GM18517 (cell line): ENCODE results near the gene TEKT3.

ENCODE experiments used
- ATAC-seq: cut with Tn5 transposase; IDR thresholded peaks from one replicate; pipeline ENCODE4 v1.9.1; 2021; ENCODE audit warnings: mild to moderate bottlenecking, moderate library complexity; ENCODE audit not compliant: unreplicated experiment

TEKT3 gene

DNA sequence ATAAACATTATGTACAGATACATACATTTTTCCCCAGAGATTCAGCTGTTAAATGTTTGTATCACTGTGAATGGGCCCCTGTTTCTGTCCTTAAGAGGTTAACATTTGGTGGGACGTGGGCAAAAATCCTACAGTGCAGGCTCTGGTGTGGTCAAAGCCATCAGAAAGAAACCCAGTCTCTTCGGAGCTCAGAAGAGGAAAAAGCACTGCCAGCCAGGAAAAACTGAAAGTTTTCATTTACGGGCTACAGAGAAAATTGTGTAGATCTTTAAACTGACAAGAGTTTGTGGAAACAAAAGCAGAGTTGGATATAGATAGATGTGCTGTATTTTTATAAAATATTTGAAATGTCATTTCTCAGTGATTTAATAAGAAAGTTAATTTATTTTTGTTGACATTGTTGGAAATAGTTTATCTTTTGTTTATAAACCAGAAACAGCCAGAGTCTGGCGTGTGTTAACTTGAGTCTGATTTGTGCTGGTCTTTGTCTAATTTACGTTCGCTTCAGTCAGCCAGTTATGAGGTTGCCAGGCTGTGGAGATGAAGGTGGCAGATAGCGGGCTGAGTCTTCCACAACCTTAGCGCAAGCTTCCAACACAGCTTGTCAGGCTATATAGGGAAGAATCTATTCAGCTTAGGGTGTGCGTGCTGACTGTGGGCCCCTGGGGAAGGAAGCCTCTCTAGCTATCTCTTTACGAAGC, 9.5 kb upstream of the TEKT3 start:
- no peak for ATAC-seq

GRCh38 chr17:15349119-15349518, 7.7 kb upstream of the TEKT3 start:
- no peak for ATAC-seq

DNA sequence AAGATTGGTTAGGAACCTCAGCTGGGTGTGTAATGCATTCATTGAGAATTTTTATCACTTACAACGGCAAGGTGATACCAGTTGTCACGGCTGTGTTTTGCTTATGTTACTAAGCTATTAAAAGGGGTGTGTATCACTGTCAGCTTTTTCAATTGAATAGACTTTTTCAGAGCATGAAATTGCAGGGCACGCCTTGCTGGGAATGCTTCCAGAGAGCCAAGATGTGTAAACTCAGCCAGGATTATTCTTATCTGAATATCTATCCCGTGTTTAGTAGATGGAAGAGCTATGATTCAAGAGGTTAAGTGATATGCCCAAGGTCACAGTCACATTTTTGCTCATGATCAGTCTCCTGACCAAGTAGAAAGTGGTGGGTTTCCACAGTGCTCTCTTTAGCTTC, 6.6 kb upstream of the TEKT3 start:
- no peak for ATAC-seq

DNA sequence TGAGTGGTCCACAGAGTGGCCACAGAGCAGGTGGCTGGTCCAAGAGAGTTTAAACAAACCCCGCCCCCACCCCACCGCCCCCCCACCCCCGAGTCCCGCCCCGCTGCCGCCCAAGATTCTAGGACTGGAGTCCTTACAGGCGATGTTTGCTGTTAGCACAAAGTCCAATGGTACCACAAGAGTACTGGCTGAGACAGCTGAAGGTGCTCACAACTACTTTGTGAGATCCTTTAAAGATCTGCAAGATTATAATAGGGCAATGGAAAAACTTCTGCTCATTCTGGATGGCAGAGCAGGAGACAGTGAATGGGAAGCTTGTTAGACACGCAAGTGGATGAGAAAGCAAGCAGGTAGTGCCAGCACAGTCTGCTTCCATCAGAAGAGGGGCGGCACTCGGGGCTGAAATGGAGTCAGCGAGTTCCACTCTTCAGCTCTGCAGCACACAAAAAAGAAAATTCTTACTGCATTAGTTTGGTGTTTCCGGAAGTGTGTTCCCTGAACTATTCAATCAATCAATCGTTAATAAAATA, 4.7 kb upstream of the TEKT3 start:
- ATAC-seq: no peak

DNA sequence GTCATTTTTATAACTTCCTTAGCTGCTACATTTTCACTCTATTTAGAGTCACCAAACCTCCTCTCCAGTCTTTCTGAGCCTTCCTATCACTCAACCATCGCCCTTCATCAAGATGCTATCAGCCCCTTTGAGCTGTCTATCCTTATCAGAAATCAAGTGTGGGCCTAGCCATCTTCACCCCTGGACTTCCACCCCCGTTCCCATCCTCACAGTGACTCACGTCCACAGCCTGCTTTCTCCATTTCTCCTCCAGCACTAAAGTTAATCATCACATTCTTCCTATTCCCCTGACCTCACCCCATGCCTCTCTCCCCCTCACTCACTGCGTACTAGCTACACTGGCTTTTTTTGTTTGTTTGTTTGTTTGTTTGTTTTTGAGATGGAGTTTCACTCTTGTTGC, 2.4 kb upstream of the TEKT3 start:
- ATAC-seq: no peak

GRCh38 chr17:15342460-15342859, 1.1 kb upstream of the TEKT3 start:
- no peak for ATAC-seq

- ATAC-seq: no peak
These were observed 569 bp upstream of the TEKT3 start for GRCh38 chr17:15341966-15342365.

- no peak for ATAC-seq
These were observed 431 bp downstream of the TEKT3 start for GRCh38 chr17:15340966-15341365.

DNA sequence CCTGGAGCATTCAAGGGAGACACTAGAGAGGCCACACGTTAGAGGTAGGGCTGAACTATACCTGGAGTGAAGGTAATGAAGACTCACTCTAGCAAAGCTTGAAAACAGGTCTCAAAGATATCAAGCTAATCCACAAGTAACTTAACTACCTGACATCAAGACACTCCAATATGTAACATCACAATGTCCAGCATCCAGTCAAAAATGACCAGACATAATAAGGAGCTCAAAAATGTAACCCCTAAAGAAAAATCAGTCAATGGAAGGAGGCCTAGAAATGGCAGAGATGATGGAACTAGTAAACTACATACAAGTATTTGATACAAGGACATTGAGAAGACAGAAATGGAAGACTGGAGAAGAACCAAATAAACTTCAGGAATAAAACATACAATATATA, 6.0 kb downstream of the TEKT3 start:
- ATAC-seq: no peak

GRCh38 chr17:15334266-15334665, 7.1 kb downstream of the TEKT3 start:
- no peak for ATAC-seq

GRCh38 chr17:15332338-15332737, 9.1 kb downstream of the TEKT3 start:
- no peak for ATAC-seq

DNA sequence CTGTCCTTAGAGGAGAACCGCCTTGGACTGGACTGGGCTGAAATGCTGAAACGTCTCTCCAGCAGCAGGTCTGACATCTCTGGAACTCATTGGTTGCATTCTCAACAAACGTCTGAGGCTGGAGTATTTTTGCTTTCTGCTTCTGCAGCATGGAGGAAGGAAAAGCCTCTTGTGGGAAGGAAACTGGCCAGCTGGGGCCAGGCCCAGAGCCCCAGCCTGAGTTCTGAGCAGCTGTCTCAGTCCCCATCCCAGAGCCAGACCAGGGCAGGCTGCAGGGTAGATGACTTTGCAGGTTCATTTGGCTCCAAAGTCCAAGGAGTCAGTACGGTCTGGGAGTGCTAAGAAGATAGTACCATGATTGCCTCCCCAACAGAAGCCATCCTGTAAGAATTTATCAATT, 18.3 kb downstream of the TEKT3 start:
- ATAC-seq: no peak

DNA sequence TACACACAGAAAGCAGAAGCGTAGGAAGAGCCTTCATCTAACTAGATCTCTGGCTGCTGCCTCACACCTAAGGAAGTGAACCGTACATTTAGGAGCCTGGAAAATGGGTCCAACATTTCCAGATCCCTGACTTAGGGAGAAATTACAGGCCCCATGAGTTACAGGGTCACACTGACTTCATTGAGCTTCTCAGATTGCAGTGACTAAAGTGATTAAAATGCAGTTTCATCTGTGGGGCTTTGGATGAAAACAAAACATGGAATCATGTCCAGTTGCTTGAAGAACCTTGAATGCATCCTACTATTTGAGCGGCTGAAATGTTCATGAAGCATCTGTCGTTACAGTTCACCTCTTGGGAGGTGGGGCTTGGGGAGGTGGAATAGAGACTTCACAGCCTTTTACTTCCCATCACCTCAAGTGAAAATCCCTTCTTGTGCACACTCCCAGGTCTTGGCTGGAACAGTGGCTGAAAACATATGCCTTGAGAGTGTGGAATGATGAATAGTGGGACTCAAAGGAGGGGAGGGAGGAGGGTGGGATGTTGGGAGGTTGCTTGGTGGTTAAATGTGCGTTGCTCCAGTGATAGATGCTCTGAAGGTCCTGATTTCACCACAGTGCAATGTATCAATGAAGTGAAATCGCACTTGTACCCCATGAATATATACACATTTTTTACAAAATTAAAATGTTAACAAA, 19.7 kb downstream of the TEKT3 start:
- no peak for ATAC-seq

DNA sequence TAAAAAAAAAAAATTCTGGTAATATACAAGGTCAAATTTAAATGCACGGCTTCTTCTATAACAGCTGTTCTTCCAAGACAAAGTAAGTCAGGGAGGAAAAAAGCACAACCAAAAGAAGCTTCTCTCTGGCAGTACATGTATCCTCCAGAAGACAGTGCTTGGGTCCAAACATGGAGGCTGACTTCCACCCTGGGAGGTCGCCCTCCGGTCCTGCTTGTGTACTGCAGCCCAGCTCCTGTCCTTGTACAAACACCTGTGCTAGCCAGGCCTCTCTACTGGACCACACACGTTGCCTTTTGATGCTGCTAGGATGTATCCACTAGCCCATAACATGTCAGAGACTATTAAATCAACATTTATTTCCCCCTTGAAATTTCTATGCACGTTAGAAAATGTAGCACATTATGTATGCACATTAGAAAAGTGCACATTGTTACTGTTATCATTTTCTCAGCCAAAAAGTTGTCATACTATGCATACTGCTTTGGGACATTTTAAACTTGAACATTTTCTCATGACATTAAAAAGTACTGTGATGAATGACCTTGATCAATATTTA, 21.9 kb downstream of the TEKT3 start:
- no peak for ATAC-seq

- no peak for ATAC-seq
These were observed 29.4 kb downstream of the TEKT3 start for GRCh38 chr17:15311996-15312395.

DNA sequence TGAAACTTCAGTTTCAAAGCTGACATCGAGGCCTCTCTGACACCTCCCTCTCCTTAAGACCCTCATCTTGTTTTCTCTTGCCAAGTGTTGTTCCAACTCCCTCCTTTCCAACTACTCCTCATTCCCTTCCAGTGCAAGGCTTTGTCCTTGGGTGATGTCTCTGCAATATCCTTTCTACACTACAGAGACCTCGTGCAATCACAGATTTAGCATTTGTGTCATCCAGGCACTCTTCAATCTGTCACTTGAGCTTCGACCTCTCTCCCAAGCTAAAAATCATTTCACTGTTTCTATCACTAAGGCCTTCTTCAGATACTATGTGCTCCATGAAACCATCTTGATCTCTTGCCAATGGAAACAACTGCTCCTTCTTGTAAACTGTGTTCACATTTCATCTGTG, 31.6 kb downstream of the TEKT3 start:
- ATAC-seq: no peak

DNA sequence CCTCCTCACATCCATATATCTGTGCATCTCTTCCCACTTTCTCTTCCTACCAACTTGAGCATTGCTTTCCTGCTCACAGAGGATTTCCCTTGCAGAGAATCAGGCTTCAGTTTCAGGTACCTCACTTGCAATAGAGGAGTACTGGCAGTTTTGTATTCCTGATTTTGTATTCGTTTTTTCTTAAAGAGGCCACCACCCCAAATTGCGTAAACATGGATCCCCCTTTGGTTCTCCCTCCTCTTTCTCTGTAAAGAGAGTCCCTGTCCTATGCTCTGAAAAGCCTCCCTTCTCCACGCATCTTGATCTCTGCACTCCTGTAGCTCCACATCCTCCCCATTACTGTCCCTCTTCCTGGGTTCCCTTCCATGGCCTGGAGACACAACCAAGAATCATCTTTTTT, 32.2 kb downstream of the TEKT3 start:
- ATAC-seq: no peak

- no peak for ATAC-seq
These were observed 32.6 kb downstream of the TEKT3 start for GRCh38 chr17:15308758-15309157.

- ATAC-seq: no peak
These were observed 33.7 kb downstream of the TEKT3 start for GRCh38 chr17:15307710-15308111.

DNA sequence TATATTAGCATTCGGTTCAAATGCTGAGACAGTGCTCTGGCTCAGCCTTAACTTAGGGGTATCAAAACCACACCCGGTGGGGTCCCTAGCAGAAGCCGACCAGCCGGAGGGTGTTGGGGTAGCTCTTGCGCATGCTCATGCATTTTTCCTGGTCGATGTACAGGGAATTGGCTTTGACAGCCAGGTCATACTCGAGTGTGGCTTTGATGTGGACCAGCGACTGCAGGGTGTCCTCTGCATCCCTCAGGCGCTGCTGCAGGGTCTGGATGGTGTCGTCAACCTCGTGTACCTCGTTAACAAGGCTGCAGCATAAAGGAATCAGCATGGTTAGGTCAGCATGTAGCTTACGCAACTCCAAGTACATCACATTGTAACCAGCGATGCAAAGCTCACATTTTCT, 37.5 kb downstream of the TEKT3 start:
- no peak for ATAC-seq

DNA sequence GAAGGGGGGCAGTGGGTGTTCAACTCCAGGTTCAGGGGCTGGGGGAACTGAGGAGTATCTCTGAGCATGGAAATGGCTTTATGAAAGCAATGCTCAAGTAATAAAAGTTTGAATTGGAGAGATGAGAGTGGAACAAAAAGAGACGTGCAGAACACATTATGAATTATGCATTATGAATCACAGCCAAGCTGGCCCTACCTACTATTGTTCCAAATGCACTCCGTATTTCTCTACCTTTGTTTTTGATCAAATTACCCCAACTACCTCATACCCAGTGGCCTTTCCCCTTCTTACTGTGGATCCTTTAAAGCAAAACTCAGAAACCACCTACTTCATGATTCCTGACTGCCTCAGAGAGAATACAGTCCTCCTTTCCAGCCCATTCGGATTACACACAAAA, 38.1 kb downstream of the TEKT3 start:
- no peak for ATAC-seq

GRCh38 chr17:15301845-15302244, 39.6 kb downstream of the TEKT3 start:
- no peak for ATAC-seq
